Activated CD4-positive, alpha-beta T cell treated with anti-CD3 and anti-CD28 coated beads, Interleukin-2, amount 10 ng/mL, durations not matched to agents 7 days and 5 days (primary cell): Measurements from ENCODE around the gene CD209. TPM values are rescaled to one million over a fixed set of nuclear protein-coding genes. Genes with fewer than 3 reads are reported as not detected.

Source experiments
- CTCF ChIA-PET: fragments of 350-600 bp; sonication (Branson Sonifier 250); formaldehyde crosslinking; loops from one replicate; lab custom pipeline; 2021; ENCODE audit warnings: antibody characterized with exemption; lab: Charles Lee
- POLR2A ChIA-PET: fragments of 350-600 bp; sonication (Branson Sonifier 250); formaldehyde crosslinking; loops from one replicate; lab custom pipeline; 2021; ENCODE audit warnings: antibody characterized with exemption; lab: Charles Lee
- DNase-seq: peaks from one replicate; pipeline ENCODE4 v3.0.0-alpha.2; 2020
- H3K27ac Mint-ChIP-seq: one replicate; pipeline ENCODE4 v1.8.0; 2021; ENCODE audit warnings: mild to moderate bottlenecking, moderate library complexity, mixed read lengths
- H3K27me3 Mint-ChIP-seq: one replicate; pipeline ENCODE4 v1.8.0; 2021; ENCODE audit warnings: mixed read lengths
- H3K36me3 Mint-ChIP-seq: one replicate; pipeline ENCODE4 v1.8.0; 2021; ENCODE audit warnings: low read depth, mixed read lengths
- H3K4me1 Mint-ChIP-seq: one replicate; pipeline ENCODE4 v1.8.0; 2021; ENCODE audit warnings: mixed read lengths
- H3K4me3 Mint-ChIP-seq: one replicate; pipeline ENCODE4 v1.8.0; 2021; ENCODE audit warnings: mild to moderate bottlenecking, moderate library complexity, mixed read lengths
- H3K9me3 Mint-ChIP-seq: one replicate; pipeline ENCODE4 v1.8.0; 2021; ENCODE audit warnings: mixed read lengths
- total RNA-seq, 2 experiments: library from RNA; stranded (reverse); gene quantifications; one replicate each; pipeline ENCODE4 v1.2.3, GENCODE V29; 2021

The CD209 gene
- total RNA-seq, 2 experiments from 2014 or later: not detected

GRCh38 chr19:7731218-7731595 is 16.1 kb downstream of the CD209 start:
- ChIA-PET CTCF (no interaction called here), POLR2A (no interaction called here)
- DNase-seq: no peak
- Mint-ChIP-seq H3K36me3 (no peaks in the 10 kb centered on the region), H3K27me3 (peaks cover 52% of the 10 kb centered on the region), H3K4me1 (no peaks in the 10 kb centered on the region), H3K27ac (no peak overlapping the region), H3K4me3 (no peak overlapping the region), H3K9me3 (no peaks in the 10 kb centered on the region)

GRCh38 chr19:7730286-7731217 is 16.8 kb downstream of the CD209 start:
- CTCF ChIA-PET: no interaction called here
- peaks cover 52% of the 10 kb centered on the region for H3K27me3 Mint-ChIP-seq
- POLR2A ChIA-PET: no interaction called here
- no peak overlapping the region for H3K4me3 Mint-ChIP-seq
- no peaks in the 10 kb centered on the region for H3K4me1 Mint-ChIP-seq
- no peaks in the 10 kb centered on the region for H3K36me3 Mint-ChIP-seq
- H3K27ac Mint-ChIP-seq: no peak overlapping the region
- H3K9me3 Mint-ChIP-seq: no peaks in the 10 kb centered on the region
- no peak for DNase-seq

- Mint-ChIP-seq H3K4me3 (no peak overlapping the region), H3K27me3 (peaks cover 50% of the 10 kb centered on the region), H3K36me3 (no peaks in the 10 kb centered on the region), H3K27ac (no peak overlapping the region), H3K4me1 (no peaks in the 10 kb centered on the region), H3K9me3 (no peaks in the 10 kb centered on the region)
- no peak for DNase-seq
- ChIA-PET POLR2A (no interaction called here), CTCF (no interaction called here)
Observed at GRCh38 chr19:7729831-7730285, 17.5 kb downstream of the CD209 start.

GRCh38 chr19:7729211-7729610 is 18.1 kb downstream of the CD209 start:
- DNase-seq: no peak
- no peaks in the 10 kb centered on the region for H3K4me1 Mint-ChIP-seq
- H3K36me3 Mint-ChIP-seq: no peaks in the 10 kb centered on the region
- H3K27ac Mint-ChIP-seq: no peak overlapping the region
- H3K4me3 Mint-ChIP-seq: no peak overlapping the region
- POLR2A ChIA-PET: no interaction called here
- no peaks in the 10 kb centered on the region for H3K9me3 Mint-ChIP-seq
- H3K27me3 Mint-ChIP-seq: peaks cover 46% of the 10 kb centered on the region
- CTCF ChIA-PET: interaction anchor here (0.6 kb wide), 1 partner anchor 26 kb away, joined by 3 read pairs; no protein-coding TSS in a partner anchor

GRCh38 chr19:7725791-7726190 is 21.5 kb downstream of the CD209 start:
- no peaks in the 10 kb centered on the region for H3K4me1 Mint-ChIP-seq
- no peaks in the 10 kb centered on the region for H3K9me3 Mint-ChIP-seq
- peaks cover 32% of the 10 kb centered on the region for H3K27me3 Mint-ChIP-seq
- H3K4me3 Mint-ChIP-seq: no peak overlapping the region
- CTCF ChIA-PET: interaction anchor here (0.8 kb wide), 1 partner anchor 43 kb away, joined by 3 read pairs; no protein-coding TSS in a partner anchor
- POLR2A ChIA-PET: no interaction called here
- H3K36me3 Mint-ChIP-seq: no peaks in the 10 kb centered on the region
- DNase-seq: no peak
- no peak overlapping the region for H3K27ac Mint-ChIP-seq

- peaks cover 2% of the 10 kb centered on the region for H3K9me3 Mint-ChIP-seq
- H3K27me3 Mint-ChIP-seq: peaks cover 3% of the 10 kb centered on the region
- no peak overlapping the region for H3K4me3 Mint-ChIP-seq
- no peaks in the 10 kb centered on the region for H3K36me3 Mint-ChIP-seq
- no peaks in the 10 kb centered on the region for H3K4me1 Mint-ChIP-seq
- no peak overlapping the region for H3K27ac Mint-ChIP-seq
- no peak for DNase-seq
- CTCF ChIA-PET: interaction anchor here (0.6 kb wide), 2 partner anchors 539 to 822 kb away, joined by 3 to 4 read pairs; no protein-coding TSS in a partner anchor
- POLR2A ChIA-PET: no interaction called here
Observed at GRCh38 chr19:7722231-7722651, 25.1 kb downstream of the CD209 start.

- peaks cover 10% of the 10 kb centered on the region for H3K9me3 Mint-ChIP-seq
- no peak overlapping the region for H3K27ac Mint-ChIP-seq
- ChIA-PET CTCF (no interaction called here), POLR2A (no interaction called here)
- H3K27me3 Mint-ChIP-seq: no peaks in the 10 kb centered on the region
- H3K4me1 Mint-ChIP-seq: no peaks in the 10 kb centered on the region
- no peak overlapping the region for H3K4me3 Mint-ChIP-seq
- no peak for DNase-seq
- H3K36me3 Mint-ChIP-seq: no peaks in the 10 kb centered on the region
Observed at GRCh38 chr19:7720351-7720750, 27.0 kb downstream of the CD209 start.

- ChIA-PET POLR2A (no interaction called here), CTCF (no interaction called here)
- H3K36me3 Mint-ChIP-seq: no peaks in the 10 kb centered on the region
- no peaks in the 10 kb centered on the region for H3K4me1 Mint-ChIP-seq
- H3K27ac Mint-ChIP-seq: no peak overlapping the region
- H3K9me3 Mint-ChIP-seq: peaks cover 10% of the 10 kb centered on the region
- DNase-seq: no peak
- no peak overlapping the region for H3K4me3 Mint-ChIP-seq
- no peaks in the 10 kb centered on the region for H3K27me3 Mint-ChIP-seq
Observed at GRCh38 chr19:7718668-7719067, 28.7 kb downstream of the CD209 start.

GRCh38 chr19:7716762-7717161 is 30.6 kb downstream of the CD209 start:
- ChIA-PET CTCF (no interaction called here), POLR2A (no interaction called here)
- Mint-ChIP-seq H3K27me3 (no peaks in the 10 kb centered on the region), H3K27ac (no peak overlapping the region), H3K4me1 (no peaks in the 10 kb centered on the region), H3K4me3 (no peak overlapping the region), H3K9me3 (peaks cover 10% of the 10 kb centered on the region), H3K36me3 (no peaks in the 10 kb centered on the region)
- DNase-seq: no peak

- peaks cover under 1% of the 10 kb centered on the region for H3K4me1 Mint-ChIP-seq
- no peak overlapping the region for H3K27ac Mint-ChIP-seq
- DNase-seq: no peak
- H3K36me3 Mint-ChIP-seq: no peaks in the 10 kb centered on the region
- no peak overlapping the region for H3K4me3 Mint-ChIP-seq
- no peaks in the 10 kb centered on the region for H3K27me3 Mint-ChIP-seq
- ChIA-PET POLR2A (no interaction called here), CTCF (no interaction called here)
- H3K9me3 Mint-ChIP-seq: peaks cover 10% of the 10 kb centered on the region
Observed at GRCh38 chr19:7715671-7716070, 31.7 kb downstream of the CD209 start.

GRCh38 chr19:7710616-7711015 is 36.7 kb downstream of the CD209 start:
- H3K4me1 Mint-ChIP-seq: peaks cover 21% of the 10 kb centered on the region
- DNase-seq: no peak
- H3K27me3 Mint-ChIP-seq: no peaks in the 10 kb centered on the region
- H3K36me3 Mint-ChIP-seq: no peaks in the 10 kb centered on the region
- ChIA-PET POLR2A (no interaction called here), CTCF (interaction anchor here (0.7 kb wide), 1 partner anchor 1816 kb away, joined by 5 read pairs; no protein-coding TSS in a partner anchor)
- peak overlapping the region; percentile 58 for H3K27ac Mint-ChIP-seq
- H3K9me3 Mint-ChIP-seq: no peaks in the 10 kb centered on the region
- no peak overlapping the region for H3K4me3 Mint-ChIP-seq

- POLR2A ChIA-PET: no interaction called here
- Mint-ChIP-seq H3K4me3 (no peak overlapping the region), H3K4me1 (peaks cover 27% of the 10 kb centered on the region), H3K9me3 (no peaks in the 10 kb centered on the region), H3K36me3 (no peaks in the 10 kb centered on the region), H3K27ac (peak overlapping the region; percentile 36), H3K27me3 (no peaks in the 10 kb centered on the region)
- no peak for DNase-seq
- CTCF ChIA-PET: no interaction called here
Observed at GRCh38 chr19:7709932-7710460, 37.3 kb downstream of the CD209 start.

GRCh38 chr19:7706955-7707456 is 40.3 kb downstream of the CD209 start:
- CTCF ChIA-PET: no interaction called here
- POLR2A ChIA-PET: no interaction called here
- Mint-ChIP-seq H3K27ac (peak overlapping the region; percentile 92), H3K4me3 (no peak overlapping the region), H3K4me1 (peaks cover 34% of the 10 kb centered on the region), H3K27me3 (peaks cover 7% of the 10 kb centered on the region), H3K9me3 (no peaks in the 10 kb centered on the region), H3K36me3 (no peaks in the 10 kb centered on the region)
- DNase-seq: no peak
